NCI-H2171 (cell line): ENCODE results near the gene SH2D3A.
A peak's percentile ranks its signal among the peaks of the same experiment; 100 is the strongest.
"Not testable (repeated sequence)": the region's sequence is repeated elsewhere in the genome, so short reads cannot be mapped to it uniquely, and the experiment has no call there.

Experiments
- DNase-seq: peaks from one replicate; lab custom pipeline; 2025; lab: John Stamatoyannopoulos, UW

SH2D3A gene

GRCh38 chr19:6790194-6791128, 23.2 kb upstream of the SH2D3A start:
- no peak for DNase-seq

GRCh38 chr19:6788896-6789295, 21.7 kb upstream of the SH2D3A start:
- DNase-seq, result no peak

- DNase-seq, result no peak
Measured at GRCh38 chr19:6787393-6787792, 20.2 kb upstream of the SH2D3A start.

- no peak for DNase-seq
Measured at GRCh38 chr19:6779206-6779605, 12.0 kb upstream of the SH2D3A start.

GRCh38 chr19:6778386-6778785, 11.2 kb upstream of the SH2D3A start:
- no peak for DNase-seq

- DNase-seq, result no peak
Measured at GRCh38 chr19:6777434-6777833, 10.2 kb upstream of the SH2D3A start.

- no peak for DNase-seq
Measured at GRCh38 chr19:6776999-6777398, 9.8 kb upstream of the SH2D3A start.

- DNase-seq, result not testable (repeated sequence)
Measured at GRCh38 chr19:6776045-6776444, 8.8 kb upstream of the SH2D3A start.

- no peak for DNase-seq
Measured at GRCh38 chr19:6774821-6775707, 7.8 kb upstream of the SH2D3A start.

- DNase-seq, result no peak
Measured at GRCh38 chr19:6773323-6773931, 6.2 kb upstream of the SH2D3A start.

- DNase-seq, result no peak
Measured at GRCh38 chr19:6772866-6773322, 5.7 kb upstream of the SH2D3A start.

GRCh38 chr19:6772028-6772865, 5.0 kb upstream of the SH2D3A start, which contains the start of gene VAV1:
VAV1 (plus strand) TSS chr19:6772708; CDS start chr19:6772808, 100 bp downstream.
- DNase-seq, result no peak

GRCh38 chr19:6771648-6772027, 4.4 kb upstream of the SH2D3A start:
- not testable (repeated sequence) for DNase-seq

- no peak for DNase-seq
Measured at GRCh38 chr19:6769006-6769619, 1.9 kb upstream of the SH2D3A start.

GRCh38 chr19:6768236-6768785, 1.1 kb upstream of the SH2D3A start:
- DNase-seq, result no peak

GRCh38 chr19:6767081-6767356, 216 bp downstream of the SH2D3A start:
- DNase-seq, result peak; percentile 16

- no peak for DNase-seq
Measured at GRCh38 chr19:6766357-6767080, 716 bp downstream of the SH2D3A start.

- DNase-seq, result no peak
Measured at GRCh38 chr19:6765738-6766356, 1.4 kb downstream of the SH2D3A start.

GRCh38 chr19:6762253-6762797, 4.9 kb downstream of the SH2D3A start:
- DNase-seq, result not testable (repeated sequence)
